Measurements from ENCODE around the gene IFI27.

The IFI27 gene

GRCh38 chr14:94142836-94143235 is 32.3 kb downstream of the IFI27 start:
- no peak overlapping the region for H3K4me3 ChIP-seq (ENCODE audit: control insufficient read depth, low read depth, low read length)
- TF ChIP-seq CTCF (IDR thresholded peaks at IDR 0.05; ENCODE audit: control insufficient read depth, insufficient read depth, low read depth, low read length, missing control alignments): no peak
- DNase-seq (ENCODE audit: low read depth): no peak

- peak; percentile 35 for TF ChIP-seq CTCF (IDR thresholded peaks at IDR 0.05; ENCODE audit: control insufficient read depth, insufficient read depth, low read depth, low read length, missing control alignments)
- no peak for DNase-seq (ENCODE audit: low read depth)
- no peak overlapping the region for H3K4me3 ChIP-seq (ENCODE audit: control insufficient read depth, low read depth, low read length)
Measured at GRCh38 chr14:94143239-94143638, 32.7 kb downstream of the IFI27 start.

- TF ChIP-seq CTCF (IDR thresholded peaks at IDR 0.05; ENCODE audit: control insufficient read depth, insufficient read depth, low read depth, low read length, missing control alignments): no peak
- H3K4me3 ChIP-seq (ENCODE audit: control insufficient read depth, low read depth, low read length): no peak overlapping the region
Measured at GRCh38 chr14:94143711-94144110, 33.2 kb downstream of the IFI27 start.

GRCh38 chr14:94144765-94145164 is 34.2 kb downstream of the IFI27 start:
- no peak for TF ChIP-seq CTCF (IDR thresholded peaks at IDR 0.05; ENCODE audit: control insufficient read depth, insufficient read depth, low read depth, low read length, missing control alignments)
- no peak for DNase-seq (ENCODE audit: low read depth)
- no peak overlapping the region for H3K4me3 ChIP-seq (ENCODE audit: control insufficient read depth, low read depth, low read length)

More at GRCh38 chr14:94143711-94144110, 33.2 kb downstream of the IFI27 start:
- DNase-seq (ENCODE audit: low read depth): no peak

GRCh38 chr14:94145902-94146527 is 35.5 kb downstream of the IFI27 start:
- no peak for DNase-seq (ENCODE audit: low read depth)
- no peak overlapping the region for H3K4me3 ChIP-seq (ENCODE audit: control insufficient read depth, low read depth, low read length)
- TF ChIP-seq CTCF (IDR thresholded peaks at IDR 0.05; ENCODE audit: control insufficient read depth, insufficient read depth, low read depth, low read length, missing control alignments): no peak

- no peak for DNase-seq (ENCODE audit: low read depth)
- no peak overlapping the region for H3K4me3 ChIP-seq (ENCODE audit: control insufficient read depth, low read depth, low read length)
- TF ChIP-seq CTCF (IDR thresholded peaks at IDR 0.05; ENCODE audit: control insufficient read depth, insufficient read depth, low read depth, low read length, missing control alignments): no peak
Measured at GRCh38 chr14:94152676-94153075, 42.1 kb downstream of the IFI27 start.

All from AG09309 (cell line).